ENCODE measurements around the gene RAD9A. TPM values are rescaled to one million over a fixed set of nuclear protein-coding genes. Genes with fewer than 3 reads are reported as not detected.

RAD9A gene
- 10 to 100 TPM; 11.0 to 31.0 (median 24.6) TPM for total RNA-seq

DNA sequence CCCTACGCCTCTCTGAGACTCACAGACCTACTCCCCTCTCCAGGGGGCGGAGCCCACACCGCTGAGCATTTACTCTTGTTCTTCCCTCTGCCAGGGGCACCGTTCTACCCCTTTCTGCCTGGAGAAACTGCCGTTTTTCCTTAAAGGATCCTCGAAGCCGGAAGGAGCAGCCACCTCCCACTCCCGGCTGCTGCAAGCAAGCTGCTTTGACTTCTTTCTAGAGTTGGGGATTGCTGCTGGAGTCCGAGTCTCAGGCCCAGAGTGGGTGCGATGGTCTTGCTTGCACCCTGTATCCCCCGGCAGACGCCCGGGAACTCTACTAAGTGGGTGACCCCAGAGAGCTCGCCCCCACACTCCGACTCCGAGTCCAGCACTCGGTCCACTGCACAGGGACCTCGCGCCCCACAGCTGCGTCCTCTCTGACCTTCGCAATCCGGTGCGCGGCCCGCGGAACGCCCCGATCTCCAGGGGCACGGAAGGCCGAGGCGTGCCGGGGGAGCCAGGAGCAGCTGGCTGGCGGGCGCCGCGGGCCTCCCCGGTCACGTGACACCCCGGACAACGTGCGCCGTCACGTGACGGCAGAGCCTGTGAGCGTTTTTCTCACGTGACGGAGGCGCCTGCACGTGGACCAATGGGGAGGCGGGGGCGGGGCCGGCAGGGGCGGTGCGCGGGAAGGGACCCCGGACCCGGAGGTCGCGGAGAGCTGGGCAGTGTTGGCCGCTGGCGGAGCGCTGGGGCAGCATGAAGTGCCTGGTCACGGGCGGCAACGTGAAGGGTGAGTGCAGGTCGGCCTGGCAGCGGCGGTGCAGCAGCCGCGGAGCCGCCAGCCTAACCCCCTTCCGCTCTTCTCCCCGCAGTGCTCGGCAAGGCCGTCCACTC is at the start of gene RAD9A:
Gene RAD9A, plus strand, starts transcription at position 683 of the 879 bp plus-strand sequence. Its CDS starts 59 bp downstream, at position 742.
- no peaks in the 10 kb centered on the region for H3K9me3 ChIP-seq
- peak within 1 kb of the TSS; percentile 74 to 98 (median 93) for H3K4me3 ChIP-seq
- H3K4me1 ChIP-seq, result peaks cover 4% of the 10 kb centered on the region in 2 donors
- TF ChIP-seq, protein P1, sequence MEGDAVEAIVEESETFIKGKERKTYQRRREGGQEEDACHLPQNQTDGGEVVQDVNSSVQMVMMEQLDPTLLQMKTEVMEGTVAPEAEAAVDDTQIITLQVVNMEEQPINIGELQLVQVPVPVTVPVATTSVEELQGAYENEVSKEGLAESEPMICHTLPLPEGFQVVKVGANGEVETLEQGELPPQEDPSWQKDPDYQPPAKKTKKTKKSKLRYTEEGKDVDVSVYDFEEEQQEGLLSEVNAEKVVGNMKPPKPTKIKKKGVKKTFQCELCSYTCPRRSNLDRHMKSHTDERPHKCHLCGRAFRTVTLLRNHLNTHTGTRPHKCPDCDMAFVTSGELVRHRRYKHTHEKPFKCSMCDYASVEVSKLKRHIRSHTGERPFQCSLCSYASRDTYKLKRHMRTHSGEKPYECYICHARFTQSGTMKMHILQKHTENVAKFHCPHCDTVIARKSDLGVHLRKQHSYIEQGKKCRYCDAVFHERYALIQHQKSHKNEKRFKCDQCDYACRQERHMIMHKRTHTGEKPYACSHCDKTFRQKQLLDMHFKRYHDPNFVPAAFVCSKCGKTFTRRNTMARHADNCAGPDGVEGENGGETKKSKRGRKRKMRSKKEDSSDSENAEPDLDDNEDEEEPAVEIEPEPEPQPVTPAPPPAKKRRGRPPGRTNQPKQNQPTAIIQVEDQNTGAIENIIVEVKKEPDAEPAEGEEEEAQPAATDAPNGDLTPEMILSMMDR (IDR thresholded peaks at IDR 0.05), result peak in 1 of 3 donors; percentile 7
- peak; percentile 36 for TF ChIP-seq POLR2A (IDR thresholded peaks at IDR 0.05)
- peak; percentile 82 to 92 (median 86) for TF ChIP-seq POLR2AphosphoS5 (IDR thresholded peaks at IDR 0.05)
- H3K27me3 ChIP-seq, result no peaks in the 10 kb centered on the region
- intact Hi-C loops (cut with DNase I; ENCODE audit: low total_unique reads), result loop anchor here (5.0 to 10.0 kb wide), 2 partner anchors 34 to 113 kb away; partner anchors contain the start of genes CDK2AP2 and PITPNM1
- H3K27ac ChIP-seq, result peak within 1 kb of the TSS; percentile 78 to 84
- peak; percentile 95 for DNase-seq (ENCODE audit: low spot score in 2 of 2)
- no peaks in the 10 kb centered on the region for H3K36me3 ChIP-seq

DNA sequence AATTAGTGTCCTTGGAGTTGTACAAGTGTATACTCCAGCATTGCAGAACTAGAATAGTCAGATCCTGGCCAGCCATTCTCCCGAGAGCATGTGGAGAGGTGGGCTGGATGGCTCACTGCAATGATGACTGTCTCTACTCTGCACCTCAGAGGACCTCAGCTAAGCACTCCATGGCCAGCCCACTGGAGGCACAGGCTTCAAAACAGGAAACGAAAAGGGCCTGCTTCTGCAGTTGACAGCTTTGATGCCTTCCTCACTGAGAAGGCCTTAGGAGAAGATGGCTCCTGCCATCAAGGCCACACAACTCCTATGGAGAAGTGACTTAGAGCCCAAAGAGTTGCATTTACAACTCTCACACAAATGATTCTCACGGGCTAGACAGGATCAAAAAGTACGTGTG is 47.5 kb upstream of the RAD9A start:
- intact Hi-C loops (cut with DNase I; ENCODE audit: low total_unique reads), result no loop called here
- Histone ChIP-seq H3K27ac (peak overlapping the region; percentile 45 to 76), H3K36me3 (no peaks in the 10 kb centered on the region), H3K9me3 (no peaks in the 10 kb centered on the region), H3K4me3 (no peak overlapping the region), H3K27me3 (no peaks in the 10 kb centered on the region), H3K4me1 (no peaks in the 10 kb centered on the region)
- DNase-seq (ENCODE audit: low spot score in 2 of 2), result no peak
- no peak for TF ChIP-seq POLR2AphosphoS5 (IDR thresholded peaks at IDR 0.05)

DNA sequence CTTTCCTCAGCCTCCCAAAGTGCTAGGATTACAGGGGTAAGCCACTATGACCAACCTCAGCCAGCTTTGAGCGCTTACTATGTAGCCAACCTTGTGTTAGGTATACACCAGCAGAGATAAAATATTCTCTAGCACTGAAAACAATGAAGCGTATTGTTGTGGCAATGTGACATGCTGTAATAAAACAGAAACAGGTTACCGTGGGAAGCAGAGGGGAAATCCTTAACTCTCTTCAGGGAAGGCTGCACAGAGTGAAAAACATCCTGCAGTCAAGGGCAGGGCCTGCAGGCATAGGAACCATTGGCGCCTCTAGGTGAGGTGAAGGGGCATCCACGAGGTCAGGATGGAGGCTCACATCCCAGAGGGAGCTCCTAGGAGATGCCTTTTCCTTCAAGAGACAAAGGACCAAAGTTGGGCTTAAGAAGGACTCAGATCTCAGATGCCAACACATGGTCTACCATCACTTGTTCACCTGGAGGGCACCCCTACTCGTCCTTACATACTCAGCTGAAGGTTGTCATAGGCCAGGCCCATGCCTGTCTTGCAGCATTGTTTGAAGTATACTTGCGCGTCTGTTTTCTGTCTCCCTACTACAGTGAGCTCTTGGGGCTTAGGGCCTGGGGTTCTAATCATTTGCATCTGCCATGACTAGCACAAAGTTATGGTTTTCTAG is 46.4 kb upstream of the RAD9A start:
- intact Hi-C loops (cut with DNase I; ENCODE audit: low total_unique reads), result no loop called here

DNA sequence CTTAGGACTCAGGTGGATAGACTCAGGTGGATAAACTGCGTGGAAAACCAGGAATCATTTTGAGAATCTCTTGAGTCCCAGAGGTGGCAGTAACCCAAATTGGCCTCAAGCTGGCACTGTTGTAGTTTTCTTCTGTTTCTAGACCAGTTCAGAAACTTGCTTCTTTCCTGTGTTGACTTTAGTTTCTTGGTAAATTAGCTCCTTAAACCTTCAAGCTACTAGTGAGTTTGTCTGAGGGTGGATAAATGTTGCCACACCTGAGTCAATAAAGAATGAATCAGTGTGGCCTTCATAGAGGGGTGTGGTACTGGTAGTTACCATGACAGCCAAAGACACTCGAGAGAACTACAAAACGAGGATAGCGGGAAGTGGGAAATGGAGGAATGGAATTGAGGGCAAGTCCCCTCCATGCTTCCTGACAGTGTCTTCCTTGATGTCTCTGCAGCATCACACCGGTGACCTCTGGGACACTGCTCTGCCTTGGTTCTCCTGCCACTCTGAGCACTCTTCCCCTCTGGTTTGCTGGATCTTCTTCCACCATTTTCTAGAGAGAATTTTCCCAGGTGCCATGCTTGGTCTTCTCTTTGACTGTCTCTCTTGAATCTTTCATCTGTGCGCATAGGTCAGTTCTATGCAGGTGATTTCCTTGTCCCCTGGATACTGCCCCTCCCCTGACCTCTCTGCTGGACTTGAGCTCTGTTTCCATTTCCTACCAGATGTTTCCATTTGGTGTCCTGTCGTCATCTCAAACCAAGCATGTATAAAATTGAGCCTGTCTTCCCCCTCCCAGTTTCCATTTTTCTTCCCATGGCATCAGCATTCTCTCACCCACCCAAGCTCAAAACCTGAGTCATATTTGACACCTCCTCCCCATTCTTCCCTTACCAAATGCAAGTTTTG is 45.6 kb upstream of the RAD9A start:
- no peak for DNase-seq (ENCODE audit: low spot score in 2 of 2)
- H3K4me1 ChIP-seq, result no peaks in the 10 kb centered on the region
- H3K27me3 ChIP-seq, result no peaks in the 10 kb centered on the region
- no peak overlapping the region for H3K4me3 ChIP-seq
- no peaks in the 10 kb centered on the region for H3K36me3 ChIP-seq
- TF ChIP-seq POLR2A (IDR thresholded peaks at IDR 0.05), result no peak
- TF ChIP-seq, protein P1 (IDR thresholded peaks at IDR 0.05), result peak; percentile 14 to 63 (median 48)
- intact Hi-C loops (cut with DNase I; ENCODE audit: low total_unique reads), result no loop called here
- peak overlapping the region; percentile 76 to 81 for H3K27ac ChIP-seq
- H3K9me3 ChIP-seq, result no peaks in the 10 kb centered on the region

More for the DNA sequence above, 46.4 kb upstream of the RAD9A start:
- Histone ChIP-seq H3K9me3 (no peaks in the 10 kb centered on the region), H3K27me3 (no peaks in the 10 kb centered on the region), H3K27ac (peak overlapping the region; percentile 76 to 81), H3K36me3 (no peaks in the 10 kb centered on the region), H3K4me3 (no peak overlapping the region), H3K4me1 (no peaks in the 10 kb centered on the region)
- TF ChIP-seq, protein P1 (IDR thresholded peaks at IDR 0.05), result no peak
- TF ChIP-seq POLR2AphosphoS5 (IDR thresholded peaks at IDR 0.05), result no peak
- no peak for TF ChIP-seq POLR2A (IDR thresholded peaks at IDR 0.05)
- DNase-seq (ENCODE audit: low spot score in 2 of 2), result no peak

Measured in breast epithelium (tissue), 4 donors.